ENCODE results near the gene S100A11.

S100A11 gene

DNA sequence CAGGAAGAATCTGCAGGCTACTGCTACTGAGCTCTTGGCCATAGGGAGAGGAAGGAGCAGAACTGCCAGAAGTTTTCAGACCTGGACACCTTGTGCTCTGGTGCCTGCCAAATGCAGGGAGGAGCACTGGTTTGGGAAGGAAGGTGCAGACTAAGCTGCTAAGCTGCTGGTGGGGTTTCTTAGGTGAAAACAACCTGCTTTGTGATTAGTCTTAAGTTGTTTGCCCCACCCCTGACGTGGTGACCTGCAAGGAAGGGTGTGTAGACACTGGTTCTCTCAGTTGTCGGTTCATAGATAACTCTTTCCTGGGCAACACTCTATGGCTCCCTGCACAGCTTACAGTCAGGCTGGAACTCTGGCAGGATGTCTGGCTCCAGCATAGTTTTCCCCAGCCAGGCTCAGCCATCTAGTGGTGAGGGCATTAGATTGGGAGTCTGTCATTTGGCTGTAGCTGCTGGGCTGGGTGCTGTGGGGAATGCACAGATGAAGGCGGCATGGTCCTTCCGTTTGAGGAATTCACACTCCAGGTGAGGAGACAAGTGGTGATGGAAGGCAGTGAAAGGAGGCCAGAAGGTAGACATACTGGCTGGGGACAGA lies 32.9 kb downstream of the S100A11 start:
- FAIRE-seq (no peak), DNase-seq (ENCODE audit: low spot score) (no peak)

- DNase-seq (ENCODE audit: low spot score): no peak
- peak; percentile 23 for FAIRE-seq
Measured at GRCh38 chr1:152002960-152003359, 33.8 kb downstream of the S100A11 start.

DNA sequence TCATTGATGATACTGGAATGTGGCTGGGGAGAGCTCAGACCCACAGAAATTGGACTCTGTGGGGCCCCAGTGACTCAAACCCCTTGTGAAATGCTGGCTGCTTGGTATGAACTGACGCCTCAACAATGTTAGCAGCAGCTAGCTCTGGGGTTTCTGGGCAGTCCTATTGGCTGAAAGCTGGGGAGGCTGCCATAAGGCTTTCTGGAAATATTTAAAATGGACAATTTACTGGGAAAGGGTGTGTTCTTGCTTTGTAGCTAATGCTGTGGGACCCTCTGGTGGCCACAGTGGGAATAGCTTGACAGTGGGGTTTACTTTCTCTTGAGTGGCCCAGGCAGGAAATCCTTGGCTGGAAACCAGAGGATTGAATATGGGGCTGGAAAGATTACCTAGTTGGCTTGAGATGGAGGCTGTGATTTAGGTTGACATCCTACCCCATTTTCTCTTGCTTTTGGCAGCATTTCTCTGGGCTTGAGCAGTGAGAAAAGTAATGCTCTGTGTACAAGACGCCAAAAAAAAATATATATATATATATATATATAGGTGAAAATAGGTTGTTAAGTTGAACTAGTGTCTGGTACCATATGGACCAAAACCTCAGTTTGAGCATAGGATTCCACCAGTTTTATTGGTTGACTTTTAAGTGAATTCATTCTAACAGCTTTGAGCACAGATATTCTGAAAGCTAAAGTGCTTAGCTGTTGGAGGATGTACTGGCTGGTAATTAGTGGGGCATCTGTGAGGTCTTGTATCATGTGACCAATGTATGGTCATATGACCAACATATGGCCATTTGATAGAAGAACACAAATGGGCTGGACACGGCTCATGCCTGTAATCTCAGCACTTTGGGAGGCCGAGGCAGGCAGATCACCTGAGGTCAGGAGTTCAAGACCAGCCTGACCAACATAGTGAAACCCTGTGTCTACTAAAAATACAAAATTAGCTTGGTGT lies 34.9 kb downstream of the S100A11 start:
- DNase-seq (ENCODE audit: low spot score) (peak; percentile 76), FAIRE-seq (no peak)

DNA sequence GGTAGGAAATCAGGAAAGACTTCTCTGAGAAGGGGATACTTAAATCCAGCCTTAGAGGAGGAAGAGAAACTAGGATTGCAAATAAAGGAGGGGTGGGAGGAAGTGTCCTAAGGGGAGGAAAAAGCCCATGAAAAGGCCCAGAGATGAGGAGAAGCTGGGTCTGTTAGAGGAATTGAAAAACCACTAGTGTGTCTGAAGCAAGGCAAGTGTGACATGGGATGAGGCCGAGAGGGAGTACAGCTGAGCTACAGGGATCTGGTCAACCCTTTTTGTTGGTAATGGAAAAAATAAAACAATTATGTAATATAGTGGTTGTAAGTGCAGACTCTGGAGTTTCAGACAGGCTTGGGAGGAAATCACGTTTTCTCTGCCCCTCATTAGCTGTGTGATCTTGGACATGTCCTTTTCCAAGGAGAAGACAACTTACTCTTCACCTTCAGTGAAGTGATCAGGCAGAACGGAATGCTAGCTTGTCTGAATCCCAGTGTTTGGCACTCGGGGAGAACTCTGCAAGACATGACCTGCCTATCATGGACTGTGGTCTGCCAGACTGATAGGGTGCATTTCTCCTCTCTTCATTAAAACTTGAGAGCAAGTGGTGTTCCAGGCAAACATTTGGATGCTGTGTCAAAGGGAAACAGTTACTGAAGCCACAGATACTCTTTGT lies 35.7 kb downstream of the S100A11 start:
- no peak for FAIRE-seq
- no peak for DNase-seq (ENCODE audit: low spot score)

DNA sequence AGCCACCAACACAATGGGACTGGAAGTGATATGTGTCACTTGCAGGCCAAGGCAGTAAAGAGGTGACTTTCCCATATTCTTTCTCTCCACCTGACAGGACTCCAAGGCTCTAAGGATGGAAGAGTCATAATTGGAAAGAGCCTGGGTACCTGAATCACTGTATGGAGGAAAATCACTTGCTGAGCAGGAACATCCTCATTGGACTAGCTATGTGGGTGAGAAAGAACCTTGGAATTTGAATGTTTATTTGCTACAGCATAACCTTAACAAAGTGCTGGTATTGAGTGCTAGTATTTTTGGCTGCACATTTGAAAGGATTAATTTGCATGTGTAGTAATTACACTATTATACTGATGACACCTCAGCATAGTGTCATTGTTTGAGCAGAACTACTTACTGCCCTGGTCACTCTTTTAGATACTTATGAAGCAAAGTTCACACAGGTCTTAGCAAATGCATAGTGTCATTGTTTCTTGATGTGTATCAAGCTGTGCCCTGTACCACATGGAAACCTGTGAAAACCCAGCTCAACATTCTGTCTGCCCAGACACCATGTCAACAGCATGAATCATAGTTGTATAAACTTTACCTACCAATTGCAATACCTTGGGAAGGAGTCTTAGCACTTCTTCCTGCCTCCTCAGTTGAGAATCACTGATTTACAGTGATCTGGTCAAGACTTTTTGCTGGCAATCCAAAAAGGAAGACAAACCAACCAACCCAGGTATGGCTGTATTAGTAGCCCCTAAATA lies 38.0 kb downstream of the S100A11 start:
- DNase-seq (ENCODE audit: low spot score): no peak
- no peak for FAIRE-seq

GRCh38 chr1:151997284-151997570 lies 39.6 kb downstream of the S100A11 start:
- FAIRE-seq (no peak), DNase-seq (ENCODE audit: low spot score) (no peak)

DNA sequence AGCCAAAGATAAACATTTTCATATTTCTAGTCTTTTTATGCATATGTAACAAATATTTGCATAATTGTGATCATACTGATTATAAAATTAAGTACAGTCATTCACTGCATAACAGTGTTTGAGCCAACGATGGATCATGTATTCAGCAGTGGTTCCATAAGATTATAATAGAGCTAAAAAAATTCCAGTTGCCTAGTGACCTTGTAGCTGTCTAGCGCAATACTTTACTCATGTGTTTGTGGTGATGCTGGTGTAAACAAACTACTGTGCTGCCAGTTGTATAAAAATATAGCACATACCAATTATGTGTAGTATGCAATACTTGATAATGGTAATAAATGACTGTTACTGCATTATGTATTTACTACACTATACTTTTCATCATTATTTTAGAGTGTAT lies 41.0 kb downstream of the S100A11 start:
- FAIRE-seq (no peak), DNase-seq (ENCODE audit: low spot score) (no peak)

DNA sequence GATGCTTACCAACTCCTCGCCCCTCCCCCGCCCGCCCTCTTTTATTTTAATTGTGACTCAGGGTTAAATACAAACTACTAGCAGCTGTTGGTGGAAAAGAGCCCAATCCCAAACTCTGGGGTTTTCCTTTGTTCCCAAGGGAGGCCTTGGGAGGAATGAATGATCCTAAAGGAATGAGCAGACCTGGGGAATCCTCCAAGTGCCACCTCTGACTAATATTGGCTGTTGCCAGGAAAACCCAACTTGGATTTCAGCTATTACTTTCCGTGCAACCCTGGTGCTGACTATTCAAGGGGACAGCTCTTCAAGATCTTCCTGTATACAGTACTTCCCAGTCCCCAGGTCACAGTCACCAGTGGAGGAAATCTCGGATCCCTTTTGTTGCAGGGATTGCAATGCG lies 41.8 kb downstream of the S100A11 start:
- DNase-seq (ENCODE audit: low spot score): peak; percentile 77

DNA sequence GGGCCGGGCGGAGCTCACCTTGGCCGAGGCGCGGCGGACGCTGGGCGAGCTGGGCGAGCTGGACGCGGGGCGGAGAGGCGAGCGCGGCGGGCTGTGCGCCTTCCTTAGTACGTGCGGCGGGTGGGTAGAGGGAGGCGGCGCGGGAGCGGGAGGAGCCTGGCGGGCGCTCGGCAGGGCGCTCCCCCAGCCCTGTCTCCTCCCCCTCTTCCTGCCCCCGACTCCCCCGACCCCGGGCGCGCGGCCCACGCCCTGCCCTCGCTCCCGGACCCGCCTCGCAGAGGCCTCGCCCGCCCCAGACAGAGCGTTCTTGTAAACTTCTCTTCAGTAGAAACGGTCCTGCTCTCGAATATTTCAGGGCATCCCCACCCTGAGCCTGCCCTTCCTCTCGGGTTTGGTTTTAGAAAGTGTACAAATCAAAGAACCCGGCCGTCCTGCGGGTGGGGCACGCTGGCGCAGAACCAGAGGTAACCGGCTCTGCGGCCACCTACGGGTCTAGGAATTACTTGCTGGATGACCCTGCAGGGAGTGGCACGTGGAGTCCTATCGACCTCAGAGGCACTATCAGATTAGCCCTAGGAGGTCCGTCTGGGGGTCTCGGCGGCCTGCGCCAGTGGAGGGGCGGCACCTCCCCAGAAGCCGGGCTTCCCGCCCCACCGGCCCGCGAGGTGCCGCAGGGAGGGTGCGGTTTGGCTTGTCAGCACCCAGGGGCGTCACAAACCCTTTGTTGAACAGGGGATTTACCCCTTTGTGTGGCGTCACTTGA lies 42.9 kb downstream of the S100A11 start, which contains the start of gene S100A10:
TSS of gene S100A10 (minus strand) at position 126 of the 763 bp plus-strand sequence. CDS start 7,629 bp downstream, outside the sequence.
- no peak for FAIRE-seq

More for the DNA sequence above, 41.8 kb downstream of the S100A11 start:
- FAIRE-seq: no peak

DNA sequence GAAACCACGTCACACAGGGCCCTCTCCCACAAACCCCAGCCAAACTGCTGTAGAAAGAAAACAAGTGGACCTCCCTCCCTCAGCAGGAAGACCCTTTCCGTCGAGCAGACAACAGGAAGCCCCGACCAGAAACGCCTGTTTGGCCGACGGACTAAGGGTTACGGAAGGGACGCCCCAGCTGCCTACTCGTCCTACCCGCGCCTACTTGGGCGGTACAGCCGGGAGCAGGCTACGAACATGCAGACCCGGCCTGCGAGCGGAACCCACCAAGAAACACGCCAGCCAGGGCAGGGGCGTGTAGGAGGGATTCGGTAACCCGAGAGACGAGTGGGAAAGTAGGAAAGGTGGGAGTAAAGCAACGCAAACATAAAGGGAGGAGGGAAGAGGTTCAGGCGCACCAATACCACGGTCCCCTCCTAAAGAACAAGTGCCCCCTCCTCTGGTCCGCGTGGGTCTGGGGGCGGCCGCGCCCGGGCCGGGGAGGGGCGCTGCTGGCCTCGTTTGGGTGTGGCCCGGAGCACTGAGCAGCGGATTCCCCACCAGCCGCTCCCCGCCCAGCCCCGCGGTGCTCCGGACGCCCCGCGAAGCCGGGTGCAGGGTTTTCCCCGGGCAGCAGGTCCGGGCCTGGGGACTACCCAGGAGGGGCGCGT lies 43.6 kb downstream of the S100A11 start:
- no peak for FAIRE-seq
- DNase-seq (ENCODE audit: low spot score): no peak

More for the DNA sequence above, 42.9 kb downstream of the S100A11 start, which contains the start of gene S100A10:
- DNase-seq (ENCODE audit: low spot score): peak; percentile 82

- FAIRE-seq (peak; percentile 9), DNase-seq (ENCODE audit: low spot score) (peak; percentile 87)
Measured at GRCh38 chr1:151992303-151993083, 44.3 kb downstream of the S100A11 start.

GRCh38 chr1:151991663-151992302 lies 45.0 kb downstream of the S100A11 start:
- FAIRE-seq (no peak), DNase-seq (ENCODE audit: low spot score) (no peak)

- DNase-seq (ENCODE audit: low spot score) (no peak), FAIRE-seq (no peak)
Measured at GRCh38 chr1:151990856-151991198, 46.0 kb downstream of the S100A11 start.

DNA sequence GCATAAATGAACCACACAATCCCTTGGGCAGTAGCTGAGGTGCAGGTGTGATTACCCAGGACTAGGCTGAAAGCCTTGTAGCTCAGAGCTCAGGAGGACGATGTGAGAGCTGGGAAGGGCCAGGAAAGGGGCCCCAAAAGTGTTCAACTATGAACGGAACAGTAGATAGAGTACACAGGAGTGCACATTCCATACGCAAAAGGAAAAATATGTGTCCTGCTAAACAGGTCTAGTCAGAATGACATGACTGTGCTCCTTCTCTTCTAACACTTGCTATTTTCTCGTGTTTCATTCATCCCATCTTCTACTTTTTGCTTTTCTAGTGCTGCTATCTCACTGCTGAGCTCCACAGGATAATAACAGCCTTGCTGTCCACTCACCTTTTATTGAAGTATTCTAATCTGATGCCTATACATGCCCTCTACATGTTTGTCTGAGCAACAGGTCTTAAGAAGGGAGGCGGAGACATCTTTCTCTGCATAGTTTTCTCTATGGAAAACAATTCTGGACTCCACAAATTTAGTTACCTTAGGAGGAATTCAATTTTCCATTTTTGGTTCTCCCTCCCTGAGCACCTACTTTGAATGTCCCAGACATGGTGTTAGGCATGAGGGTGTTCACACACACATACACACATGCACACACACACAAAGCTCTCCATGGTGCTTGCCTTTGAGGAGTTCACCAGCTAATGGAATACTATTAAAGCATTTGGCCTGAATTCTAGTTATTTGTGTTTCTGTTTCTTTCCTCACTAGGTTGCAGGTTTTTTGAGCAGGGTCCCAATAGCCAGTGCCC lies 46.5 kb downstream of the S100A11 start:
- FAIRE-seq (no peak), DNase-seq (ENCODE audit: low spot score) (no peak)

GRCh38 chr1:151989211-151989862 lies 47.5 kb downstream of the S100A11 start:
- DNase-seq (ENCODE audit: low spot score) (peak; percentile 76), FAIRE-seq (no peak)

DNA sequence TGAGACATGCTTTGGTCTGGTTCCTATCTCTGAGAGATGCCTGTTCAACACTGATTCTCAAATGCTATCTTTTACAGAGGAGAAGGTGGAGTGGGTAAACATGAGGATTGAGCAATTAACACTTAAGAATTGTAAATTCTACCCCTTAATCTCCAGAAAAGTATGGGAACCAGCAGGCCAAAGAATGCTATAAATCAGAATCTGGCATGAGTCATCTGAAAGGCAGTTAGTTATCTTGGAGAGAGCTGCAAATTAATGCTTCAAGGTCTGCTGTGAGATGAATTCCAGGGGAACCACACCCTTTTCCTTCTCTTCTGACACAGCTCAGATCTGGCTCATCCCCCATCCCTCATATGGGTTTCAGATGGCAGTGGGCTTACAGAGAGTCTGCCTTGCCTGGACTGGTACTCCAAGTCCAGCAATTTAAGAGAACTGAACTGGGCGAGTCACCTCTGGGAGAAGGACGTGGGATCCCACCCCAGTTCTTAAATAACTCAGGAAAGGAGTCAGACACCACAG lies 48.3 kb downstream of the S100A11 start:
- FAIRE-seq: no peak
- DNase-seq (ENCODE audit: low spot score): peak; percentile 72

DNA sequence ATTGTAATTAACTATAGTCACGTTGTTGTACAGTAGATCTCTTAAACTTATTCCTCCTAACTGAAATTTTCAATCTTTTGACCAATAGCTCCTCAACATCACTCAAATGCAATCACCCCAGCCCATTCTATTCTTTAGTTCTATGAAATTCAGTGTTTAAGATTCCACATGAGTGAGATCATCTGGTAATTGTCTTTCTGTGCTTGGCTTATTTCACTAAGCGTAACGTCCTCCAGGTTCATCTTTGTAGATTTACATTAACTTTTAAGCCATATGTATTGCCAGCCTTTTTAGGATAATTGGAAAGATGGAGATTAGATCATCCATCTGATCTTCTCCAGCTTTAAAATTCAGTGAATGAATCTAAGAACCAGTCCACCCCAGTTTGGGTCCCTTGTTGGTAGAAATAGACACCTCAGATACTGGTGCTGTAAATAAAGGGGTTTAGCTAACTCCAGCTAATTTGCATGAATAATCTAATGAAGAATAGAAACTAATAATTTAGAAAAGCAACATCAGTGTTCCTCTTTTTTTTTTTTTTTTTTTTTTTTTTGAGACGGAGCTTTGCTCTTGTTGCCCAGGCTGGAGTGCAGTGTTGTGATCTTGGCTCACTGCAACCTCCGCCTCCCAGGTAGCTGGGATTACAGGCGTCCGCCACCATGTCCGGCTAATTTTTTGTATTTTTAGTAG lies 50.2 kb downstream of the S100A11 start:
- DNase-seq (ENCODE audit: low spot score) (no peak), FAIRE-seq (no peak)
